Nephron progenitor cell (in vitro differentiated cells): ENCODE data around the gene HLCS.
"Not testable (repeated sequence)": the region's sequence is repeated elsewhere in the genome, so short reads cannot be mapped to it uniquely, and the experiment has no call there.

Experiments used
- DNase-seq: peaks from one replicate; pipeline ENCODE4 v3.0.0; 2021
- H3K27ac Mint-ChIP-seq: 2 replicates; pipeline ENCODE4 v1.8.0; 2021; ENCODE audit warnings: mild to moderate bottlenecking, moderate library complexity, mixed read lengths
- H3K27me3 Mint-ChIP-seq: 2 replicates; pipeline ENCODE4 v1.8.0; 2021; ENCODE audit warnings: mild to moderate bottlenecking, low read depth, mixed read lengths; ENCODE audit not compliant: poor library complexity
- H3K36me3 Mint-ChIP-seq: 2 replicates; pipeline ENCODE4 v1.8.0; 2021; ENCODE audit warnings: low read depth, mixed read lengths
- H3K4me1 Mint-ChIP-seq: 2 replicates; pipeline ENCODE4 v1.8.0; 2021; ENCODE audit warnings: mixed read lengths
- H3K4me3 Mint-ChIP-seq: 2 replicates; pipeline ENCODE4 v1.8.0; 2021; ENCODE audit warnings: mild to moderate bottlenecking, moderate library complexity, mixed read lengths
- H3K9me3 Mint-ChIP-seq: 2 replicates; pipeline ENCODE4 v1.8.0; 2021; ENCODE audit warnings: mild to moderate bottlenecking, moderate library complexity, mixed read lengths
- TF ChIP-seq, protein P1 (sequence below): fragments of 200-600 bp; sonication (generic); IDR thresholded peaks from 2 replicates; pipeline ENCODE4 v1.5.0; 2021; ENCODE audit warnings: antibody characterized with exemption

The HLCS gene

DNA sequence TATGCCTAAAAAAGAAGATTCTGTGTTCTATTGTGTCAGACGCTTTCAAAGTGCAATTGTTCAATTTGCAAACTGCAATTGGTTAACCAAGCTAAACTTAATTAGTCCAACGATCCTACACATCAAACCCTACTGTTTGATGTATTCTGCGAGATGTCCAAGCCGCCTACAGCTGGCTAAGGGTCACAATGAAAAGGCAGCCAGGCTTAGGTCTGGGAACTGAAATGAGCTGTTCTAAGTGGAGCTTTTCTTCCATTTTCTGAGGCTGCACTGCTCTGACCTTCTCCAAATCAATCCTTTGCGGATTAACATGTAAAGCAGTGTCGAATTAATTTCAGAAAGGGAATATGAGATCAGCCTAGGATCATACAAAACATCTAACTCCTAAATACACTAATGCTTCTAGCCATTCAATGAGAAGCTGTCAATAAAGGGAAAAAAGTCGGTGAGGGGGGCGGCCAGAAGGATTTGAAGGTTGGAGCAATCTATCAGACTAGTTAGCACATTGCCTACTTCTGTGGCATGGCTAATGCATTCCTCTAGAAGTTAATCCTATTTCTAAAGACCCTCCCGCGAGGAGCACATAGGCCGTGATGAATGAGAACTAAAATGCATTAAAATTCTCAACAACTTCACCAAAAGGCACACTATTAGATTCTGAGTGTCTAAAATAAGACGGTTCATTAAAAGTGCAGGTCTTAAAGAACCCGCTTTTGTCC, 148.6 kb downstream of the HLCS start:
- Mint-ChIP-seq H3K4me1 (peaks cover 14% of the 10 kb centered on the region), H3K27ac (no peak overlapping the region), H3K36me3 (no peaks in the 10 kb centered on the region), H3K27me3 (peaks cover 4% of the 10 kb centered on the region), H3K9me3 (no peaks in the 10 kb centered on the region), H3K4me3 (no peak overlapping the region)
- no peak for DNase-seq
- TF ChIP-seq, protein P1, sequence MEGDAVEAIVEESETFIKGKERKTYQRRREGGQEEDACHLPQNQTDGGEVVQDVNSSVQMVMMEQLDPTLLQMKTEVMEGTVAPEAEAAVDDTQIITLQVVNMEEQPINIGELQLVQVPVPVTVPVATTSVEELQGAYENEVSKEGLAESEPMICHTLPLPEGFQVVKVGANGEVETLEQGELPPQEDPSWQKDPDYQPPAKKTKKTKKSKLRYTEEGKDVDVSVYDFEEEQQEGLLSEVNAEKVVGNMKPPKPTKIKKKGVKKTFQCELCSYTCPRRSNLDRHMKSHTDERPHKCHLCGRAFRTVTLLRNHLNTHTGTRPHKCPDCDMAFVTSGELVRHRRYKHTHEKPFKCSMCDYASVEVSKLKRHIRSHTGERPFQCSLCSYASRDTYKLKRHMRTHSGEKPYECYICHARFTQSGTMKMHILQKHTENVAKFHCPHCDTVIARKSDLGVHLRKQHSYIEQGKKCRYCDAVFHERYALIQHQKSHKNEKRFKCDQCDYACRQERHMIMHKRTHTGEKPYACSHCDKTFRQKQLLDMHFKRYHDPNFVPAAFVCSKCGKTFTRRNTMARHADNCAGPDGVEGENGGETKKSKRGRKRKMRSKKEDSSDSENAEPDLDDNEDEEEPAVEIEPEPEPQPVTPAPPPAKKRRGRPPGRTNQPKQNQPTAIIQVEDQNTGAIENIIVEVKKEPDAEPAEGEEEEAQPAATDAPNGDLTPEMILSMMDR = no peak

DNA sequence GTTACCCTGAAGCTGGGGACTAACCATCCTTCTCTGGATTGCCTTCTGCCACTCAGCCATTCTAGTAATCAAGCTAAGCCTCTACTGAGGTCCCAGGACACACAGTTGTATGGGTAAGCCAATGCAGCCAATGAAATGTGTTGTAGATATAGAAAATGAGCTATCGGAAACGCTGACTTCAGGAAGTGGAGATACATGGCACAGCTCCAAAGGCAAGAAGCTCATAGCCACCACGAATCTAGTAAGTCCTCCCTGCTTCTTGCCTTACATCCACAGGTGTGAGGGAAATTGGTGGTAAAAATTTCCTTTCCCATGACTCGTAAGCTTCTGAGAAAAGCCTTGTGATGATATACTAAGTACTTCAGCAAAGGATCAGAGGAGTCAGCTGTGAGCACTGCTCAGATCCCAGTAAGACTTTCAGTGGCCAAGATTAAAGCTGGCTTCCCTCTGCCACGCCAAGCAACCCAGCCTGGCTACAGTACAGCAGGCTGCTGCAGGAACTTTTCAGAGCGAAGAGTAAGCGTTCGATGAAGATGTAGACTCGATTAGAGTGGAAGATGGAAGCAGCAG, 149.8 kb downstream of the HLCS start:
- Mint-ChIP-seq H3K27me3 (peaks cover 2% of the 10 kb centered on the region), H3K4me1 (peaks cover 13% of the 10 kb centered on the region), H3K36me3 (no peaks in the 10 kb centered on the region), H3K9me3 (no peaks in the 10 kb centered on the region), H3K4me3 (no peak overlapping the region), H3K27ac (no peak overlapping the region)
- DNase-seq = no peak
- TF ChIP-seq, protein P1 = no peak

DNA sequence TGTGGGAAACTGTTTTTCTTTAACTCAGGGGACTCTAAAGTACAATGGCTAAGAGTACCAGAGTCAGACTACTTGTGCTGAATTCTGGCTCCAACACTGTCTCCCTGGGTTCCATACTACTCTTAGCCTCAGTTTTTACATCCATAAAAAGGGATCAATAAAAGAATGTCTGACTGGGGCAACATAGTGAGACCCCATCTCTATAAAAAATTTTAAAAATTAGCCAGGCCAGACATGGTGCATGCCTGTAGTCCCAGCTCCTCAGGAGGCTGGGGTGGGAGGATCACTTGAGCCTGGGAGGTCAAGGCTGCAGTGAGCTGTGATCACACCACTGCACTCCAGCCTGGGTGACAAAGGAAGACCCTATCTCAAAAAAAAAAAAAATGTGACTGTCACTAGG, 150.4 kb downstream of the HLCS start:
- not testable (repeated sequence) for DNase-seq, H3K27me3 Mint-ChIP-seq, H3K36me3 Mint-ChIP-seq, H3K9me3 Mint-ChIP-seq, H3K4me3 Mint-ChIP-seq, H3K4me1 Mint-ChIP-seq, H3K27ac Mint-ChIP-seq

DNA sequence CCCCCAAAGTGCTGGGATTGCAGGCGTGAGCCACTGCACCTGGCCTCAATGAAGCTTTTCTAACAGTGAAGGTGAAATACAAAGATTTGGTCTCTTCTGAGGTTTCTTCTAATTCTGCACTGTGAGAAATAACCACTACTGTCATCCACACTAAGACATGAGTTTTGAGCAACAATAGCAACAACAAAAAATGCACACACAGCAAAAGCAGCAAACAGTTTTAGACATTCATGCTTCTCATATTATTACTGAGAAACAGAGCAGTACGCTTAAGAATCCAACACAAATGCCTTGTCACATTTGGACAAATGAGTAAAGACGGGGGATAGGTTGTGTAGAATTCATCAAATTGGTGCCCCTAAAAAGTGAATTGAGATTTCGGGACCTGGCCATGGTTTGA, 151.2 kb downstream of the HLCS start:
- H3K4me1 Mint-ChIP-seq = no peaks in the 10 kb centered on the region
- TF ChIP-seq, protein P1 = no peak
- no peak overlapping the region for H3K27ac Mint-ChIP-seq
- no peaks in the 10 kb centered on the region for H3K9me3 Mint-ChIP-seq
- H3K36me3 Mint-ChIP-seq = no peaks in the 10 kb centered on the region
- DNase-seq = no peak
- no peak overlapping the region for H3K4me3 Mint-ChIP-seq
- no peaks in the 10 kb centered on the region for H3K27me3 Mint-ChIP-seq

DNA sequence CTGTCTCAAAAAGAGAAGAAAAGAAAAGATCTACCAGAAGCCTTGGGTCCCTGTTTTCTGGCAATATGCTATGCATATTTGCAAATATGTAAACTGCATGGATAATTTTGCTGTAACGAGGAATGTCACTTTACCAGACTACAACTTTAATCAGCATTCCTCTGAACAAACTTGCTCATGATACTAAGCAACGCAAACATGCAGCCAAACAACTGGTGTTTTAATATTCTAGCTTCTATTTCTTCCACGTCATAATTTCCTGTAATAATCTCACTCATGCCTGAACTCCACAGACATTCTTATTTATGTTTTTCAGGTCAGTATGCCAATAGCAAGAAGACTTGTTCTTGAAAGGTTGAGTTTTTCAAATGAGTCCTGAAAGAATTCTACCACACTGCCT, 153.4 kb downstream of the HLCS start:
- H3K36me3 Mint-ChIP-seq = no peaks in the 10 kb centered on the region
- no peaks in the 10 kb centered on the region for H3K9me3 Mint-ChIP-seq
- no peaks in the 10 kb centered on the region for H3K27me3 Mint-ChIP-seq
- no peaks in the 10 kb centered on the region for H3K4me1 Mint-ChIP-seq
- H3K27ac Mint-ChIP-seq = no peak overlapping the region
- TF ChIP-seq, protein P1 = no peak
- no peak overlapping the region for H3K4me3 Mint-ChIP-seq
- DNase-seq = no peak

DNA sequence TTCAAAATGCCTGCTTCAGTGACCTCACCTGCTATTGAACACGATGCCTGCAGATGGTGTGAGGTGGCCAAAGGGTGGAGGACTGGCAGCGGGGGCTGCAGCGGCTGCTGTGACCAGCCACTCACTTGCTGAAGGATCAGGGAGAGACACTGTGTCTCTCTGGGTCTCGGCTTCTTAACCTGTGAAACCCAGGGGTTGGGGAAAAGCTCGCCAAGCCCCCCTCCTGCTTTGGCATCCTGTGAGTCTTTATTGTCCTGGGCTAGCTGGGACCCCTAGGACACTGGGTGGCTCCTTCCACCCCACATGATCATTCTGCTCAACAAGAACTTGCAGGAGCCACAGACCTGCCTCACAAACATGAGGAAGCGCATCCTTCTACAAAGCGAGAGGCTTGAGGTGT, 154.7 kb downstream of the HLCS start:
- no peak overlapping the region for H3K4me3 Mint-ChIP-seq
- no peaks in the 10 kb centered on the region for H3K36me3 Mint-ChIP-seq

More for the DNA sequence above, 154.7 kb downstream of the HLCS start:
- TF ChIP-seq, protein P1 = no peak
- peaks cover 8% of the 10 kb centered on the region for H3K4me1 Mint-ChIP-seq
- no peaks in the 10 kb centered on the region for H3K27me3 Mint-ChIP-seq
- DNase-seq = no peak
- no peaks in the 10 kb centered on the region for H3K9me3 Mint-ChIP-seq
- H3K27ac Mint-ChIP-seq = no peak overlapping the region
